Nephron progenitor cell (in vitro differentiated cells): ENCODE measurements around the gene ZNF608.

Experiments
- DNase-seq: peaks from one replicate; pipeline ENCODE4 v3.0.0; 2021
- H3K27ac Mint-ChIP-seq: 2 replicates; pipeline ENCODE4 v1.8.0; 2021; ENCODE audit warnings: mild to moderate bottlenecking, moderate library complexity, mixed read lengths
- H3K27me3 Mint-ChIP-seq: 2 replicates; pipeline ENCODE4 v1.8.0; 2021; ENCODE audit warnings: mild to moderate bottlenecking, low read depth, mixed read lengths; ENCODE audit not compliant: poor library complexity
- H3K36me3 Mint-ChIP-seq: 2 replicates; pipeline ENCODE4 v1.8.0; 2021; ENCODE audit warnings: low read depth, mixed read lengths
- H3K4me1 Mint-ChIP-seq: 2 replicates; pipeline ENCODE4 v1.8.0; 2021; ENCODE audit warnings: mixed read lengths
- H3K4me3 Mint-ChIP-seq: 2 replicates; pipeline ENCODE4 v1.8.0; 2021; ENCODE audit warnings: mild to moderate bottlenecking, moderate library complexity, mixed read lengths
- H3K9me3 Mint-ChIP-seq: 2 replicates; pipeline ENCODE4 v1.8.0; 2021; ENCODE audit warnings: mild to moderate bottlenecking, moderate library complexity, mixed read lengths
- CTCF ChIP-seq: fragments of 200-600 bp; sonication (generic); IDR thresholded peaks from 2 replicates; pipeline ENCODE4 v1.5.0; 2021; ENCODE audit warnings: antibody characterized with exemption

ZNF608 gene

DNA sequence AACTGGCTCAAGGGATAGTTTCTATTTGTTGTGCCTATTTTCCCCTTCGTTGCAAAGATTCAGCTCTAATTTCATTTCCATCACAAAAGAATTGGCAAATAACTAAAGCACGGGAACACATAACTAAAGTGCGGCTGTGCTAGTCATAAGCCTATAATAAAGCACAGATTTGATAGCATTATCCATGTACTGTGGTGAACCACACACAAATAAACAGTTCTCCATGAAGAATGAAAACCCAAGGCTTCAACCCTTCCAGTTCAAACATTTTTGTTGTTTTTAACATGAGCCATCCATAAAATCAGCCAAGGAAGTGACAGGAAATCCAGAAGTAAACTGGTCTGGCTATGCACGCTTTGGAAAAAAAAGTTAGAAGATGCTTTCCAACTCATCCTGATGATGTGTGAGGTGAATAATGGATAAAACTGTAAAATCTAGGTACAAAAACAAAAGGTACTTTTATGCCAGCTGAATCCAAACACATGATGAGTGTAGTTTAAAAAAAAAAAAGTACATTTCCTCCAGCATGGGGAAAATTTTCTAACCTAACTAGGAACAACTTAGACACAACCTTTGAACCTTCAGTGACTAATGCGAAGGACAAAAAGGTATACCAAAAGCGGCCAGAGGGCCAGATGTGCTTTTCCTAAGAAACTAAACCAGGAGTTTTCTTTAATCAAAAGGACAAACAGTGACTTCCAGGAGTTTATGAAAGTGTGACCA, 10.2 kb downstream of the ZNF608 start:
- no peaks in the 10 kb centered on the region for H3K4me1 Mint-ChIP-seq
- H3K4me3 Mint-ChIP-seq: no peak overlapping the region
- H3K27ac Mint-ChIP-seq: peak overlapping the region; percentile 93
- H3K36me3 Mint-ChIP-seq: no peaks in the 10 kb centered on the region
- TF ChIP-seq CTCF: no peak
- no peaks in the 10 kb centered on the region for H3K9me3 Mint-ChIP-seq
- no peak for DNase-seq
- H3K27me3 Mint-ChIP-seq: no peaks in the 10 kb centered on the region

DNA sequence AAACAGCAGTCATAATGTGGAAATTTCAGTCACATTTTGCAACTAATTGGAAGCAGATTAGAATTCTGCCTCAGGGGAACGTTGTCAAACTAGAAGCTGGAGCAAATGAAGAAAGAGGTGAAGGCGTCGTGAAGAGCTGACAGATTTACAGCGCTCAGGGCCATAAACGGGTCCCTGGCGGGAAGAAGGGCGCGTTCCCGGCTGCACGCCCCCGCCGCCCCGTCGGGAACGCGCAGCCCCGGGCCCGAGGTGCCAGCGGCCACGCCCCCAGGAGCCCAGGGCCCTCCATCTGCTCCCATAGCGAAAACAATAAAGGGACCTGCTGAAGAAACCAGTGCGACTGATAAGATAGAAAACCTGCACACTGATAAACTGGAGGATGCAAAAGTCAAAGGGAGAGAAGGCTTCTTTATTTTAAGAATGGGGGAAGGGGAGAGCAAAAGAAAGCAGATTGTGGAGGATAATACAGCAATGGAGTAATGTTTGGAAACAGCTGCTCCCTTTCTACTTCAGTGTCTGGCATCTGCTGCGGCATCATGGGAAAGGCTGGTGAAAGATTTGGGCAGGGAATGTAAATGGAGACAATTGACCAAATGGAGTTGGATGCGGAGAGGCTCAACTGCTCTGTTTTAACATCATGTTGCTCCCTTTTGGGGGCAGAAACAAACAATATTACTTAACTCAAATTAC, 11.1 kb downstream of the ZNF608 start:
- no peaks in the 10 kb centered on the region for H3K27me3 Mint-ChIP-seq
- H3K36me3 Mint-ChIP-seq: peaks cover 4% of the 10 kb centered on the region
- peak; percentile 84 for DNase-seq
- TF ChIP-seq CTCF: no peak
- no peaks in the 10 kb centered on the region for H3K9me3 Mint-ChIP-seq
- peaks cover 7% of the 10 kb centered on the region for H3K4me1 Mint-ChIP-seq
- H3K27ac Mint-ChIP-seq: peak overlapping the region; percentile 93
- H3K4me3 Mint-ChIP-seq: peak overlapping the region; percentile 67

DNA sequence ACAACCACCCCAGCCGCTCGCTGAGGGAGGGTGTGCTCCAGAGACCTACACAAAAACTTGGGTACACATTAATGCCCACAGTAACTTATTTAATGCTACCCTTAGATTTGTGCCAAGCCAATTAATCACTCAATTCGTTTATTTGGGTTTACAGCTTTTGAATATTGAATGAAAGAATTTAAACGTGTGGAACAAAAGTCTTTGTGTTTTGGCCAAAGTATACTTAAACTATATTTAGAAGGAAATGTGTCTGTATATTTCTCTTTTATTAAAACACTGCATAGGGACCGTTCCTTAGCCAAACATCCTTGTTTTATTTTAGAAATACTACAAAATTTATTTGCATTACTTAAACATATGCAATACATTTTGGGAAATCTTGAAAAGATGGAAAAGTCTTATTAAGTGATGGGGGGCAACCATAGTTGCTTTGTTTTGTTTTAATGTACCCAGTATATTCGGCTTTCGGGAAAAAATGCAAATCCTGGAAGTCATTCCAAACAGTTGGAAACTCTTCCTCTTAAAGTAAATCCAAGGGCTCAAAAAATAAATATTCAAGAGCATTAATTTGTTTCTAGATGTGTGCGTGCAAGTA, 11.8 kb downstream of the ZNF608 start:
- Mint-ChIP-seq H3K27ac (peak overlapping the region; percentile 73), H3K9me3 (no peaks in the 10 kb centered on the region), H3K4me1 (peaks cover 14% of the 10 kb centered on the region), H3K27me3 (no peaks in the 10 kb centered on the region), H3K36me3 (peaks cover 8% of the 10 kb centered on the region), H3K4me3 (peak overlapping the region; percentile 67)
- TF ChIP-seq CTCF: no peak
- no peak for DNase-seq

GRCh38 chr5:124733329-124733650, 13.1 kb downstream of the ZNF608 start:
- H3K4me1 Mint-ChIP-seq: peaks cover 28% of the 10 kb centered on the region
- H3K27me3 Mint-ChIP-seq: no peaks in the 10 kb centered on the region
- H3K4me3 Mint-ChIP-seq: peak overlapping the region; percentile 67
- peaks cover 19% of the 10 kb centered on the region for H3K36me3 Mint-ChIP-seq
- no peak for DNase-seq
- no peak for TF ChIP-seq CTCF
- H3K27ac Mint-ChIP-seq: peak overlapping the region; percentile 96
- H3K9me3 Mint-ChIP-seq: no peaks in the 10 kb centered on the region

DNA sequence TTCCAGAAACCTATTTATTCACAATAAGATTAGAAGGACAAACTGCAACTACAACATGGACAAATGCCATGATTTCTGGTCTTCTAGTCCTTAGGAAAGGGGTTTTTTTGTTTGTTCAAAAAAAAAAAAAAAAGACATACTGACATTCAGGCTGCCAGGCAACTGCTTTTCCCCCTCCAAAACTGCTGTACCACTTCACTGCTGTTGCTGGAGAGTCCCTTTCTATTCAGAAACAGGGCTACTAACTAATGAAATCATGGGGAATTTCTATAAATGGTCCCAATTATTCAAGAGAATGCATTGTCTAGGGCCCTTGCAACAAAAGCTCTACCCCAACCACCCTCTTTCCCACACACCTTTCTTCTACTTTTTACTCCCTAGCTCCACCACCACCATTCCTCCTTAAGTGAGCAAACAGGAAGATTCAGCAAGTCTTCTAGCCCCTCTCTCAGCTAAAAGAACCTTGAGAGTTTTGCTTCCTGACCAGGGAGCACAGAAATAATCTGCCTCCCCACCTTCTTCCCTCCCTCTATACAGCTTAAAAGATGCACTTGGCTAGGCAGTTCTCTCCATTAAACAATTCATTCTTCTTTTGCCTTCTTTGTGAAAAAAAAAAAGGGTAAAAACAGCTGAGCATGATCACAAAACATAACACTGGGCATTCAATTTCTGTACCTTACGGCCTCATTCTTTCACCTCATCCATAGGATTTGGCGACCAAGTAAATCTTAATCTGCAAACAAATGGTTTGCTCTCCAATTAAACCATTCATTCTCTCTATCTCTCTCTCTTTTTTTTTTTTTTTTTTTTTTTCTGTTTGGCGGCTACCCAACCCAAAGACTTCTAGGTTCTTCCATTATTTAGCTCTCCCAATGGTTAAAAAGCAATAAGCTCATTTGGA, 13.8 kb downstream of the ZNF608 start:
- H3K27ac Mint-ChIP-seq: peak overlapping the region; percentile 96
- H3K4me3 Mint-ChIP-seq: peak overlapping the region; percentile 67
- peaks cover 29% of the 10 kb centered on the region for H3K4me1 Mint-ChIP-seq
- no peak for TF ChIP-seq CTCF
- H3K36me3 Mint-ChIP-seq: peaks cover 21% of the 10 kb centered on the region
- no peak for DNase-seq
- no peaks in the 10 kb centered on the region for H3K27me3 Mint-ChIP-seq
- no peaks in the 10 kb centered on the region for H3K9me3 Mint-ChIP-seq
